Mesenchymal stem cell (in vitro differentiated cells and primary cell): ENCODE data around the gene CYSRT1.

Experiments used
- DNase-seq: peaks from one replicate; pipeline ENCODE4 v3.0.0-alpha.2; 2013
- H2AFZ ChIP-seq: one replicate; pipeline ENCODE4 v1.6.1; 2013; ENCODE audit warnings: low read depth, mild to moderate bottlenecking, control low read depth, inconsistent platforms, low read length, moderate library complexity
- H2AK5ac ChIP-seq: 2 replicates; pipeline ENCODE4 v1.6.1; 2013; ENCODE audit warnings: low read length, moderate library complexity, mild to moderate bottlenecking, inconsistent platforms; ENCODE audit not compliant: severe bottlenecking
- H2BK120ac ChIP-seq: one replicate; pipeline ENCODE4 v1.6.1; 2013; ENCODE audit warnings: low read depth, mild to moderate bottlenecking, inconsistent platforms, low read length, moderate library complexity
- H2BK12ac ChIP-seq, 2 experiments: one replicate each; pipeline ENCODE4 v1.6.1; 2013; ENCODE audit warnings: inconsistent platforms in 2 of 2, low read length in 2 of 2, mild to moderate bottlenecking in 2 of 2, moderate library complexity in 2 of 2, control low read depth in 1 of 2
- H2BK15ac ChIP-seq: one replicate; pipeline ENCODE4 v1.6.1; 2013; ENCODE audit warnings: mild to moderate bottlenecking, low read depth, inconsistent platforms; ENCODE audit not compliant: poor library complexity, severe bottlenecking
- H2BK5ac ChIP-seq: 2 replicates; pipeline ENCODE4 v1.6.1; 2013; ENCODE audit warnings: low read depth, mild to moderate bottlenecking, low read length, control low read depth, inconsistent platforms; ENCODE audit not compliant: poor library complexity, severe bottlenecking
- H3K14ac ChIP-seq, 2 experiments: one replicate each; pipeline ENCODE4 v1.6.1; 2013; ENCODE audit warnings: inconsistent platforms in 2 of 2, low read length in 2 of 2, control low read depth in 1 of 2, mild to moderate bottlenecking in 1 of 2, moderate library complexity in 1 of 2
- H3K18ac ChIP-seq, 2 experiments: one replicate each; pipeline ENCODE4 v1.6.1; 2013; ENCODE audit warnings: inconsistent platforms in 2 of 2, low read length in 2 of 2, control low read depth in 1 of 2, low read depth in 1 of 2, mild to moderate bottlenecking in 1 of 2
- H3K23ac ChIP-seq, 2 experiments: one replicate each; pipeline ENCODE4 v1.6.1; 2013; ENCODE audit warnings: inconsistent platforms in 2 of 2, low read length in 2 of 2, mild to moderate bottlenecking in 2 of 2, moderate library complexity in 2 of 2, control low read depth in 1 of 2
- H3K27ac ChIP-seq: 2 replicates; pipeline ENCODE4 v1.5.1; 2013; ENCODE audit warnings: mild to moderate bottlenecking, moderate library complexity, low read length, control low read depth, inconsistent platforms; ENCODE audit not compliant: poor library complexity, severe bottlenecking
- H3K27me3 ChIP-seq, 2 experiments: 2 replicates each; pipeline versions ENCODE4 v1.6.1 to v1.7.0; 2013; ENCODE audit warnings: low read length in 2 of 2, mild to moderate bottlenecking in 2 of 2, moderate library complexity in 2 of 2, control low read depth in 1 of 2, inconsistent platforms in 1 of 2; ENCODE audit not compliant: control insufficient read depth in 1 of 2, insufficient read depth in 1 of 2
- H3K36me3 ChIP-seq, 2 experiments: 2 replicates each; pipeline versions ENCODE4 v1.6.1 to v1.7.0; 2013; ENCODE audit warnings: low read length in 2 of 2, control low read depth in 1 of 2, inconsistent platforms in 1 of 2, low read depth in 1 of 2, mild to moderate bottlenecking in 1 of 2; ENCODE audit not compliant: insufficient read depth in 2 of 2, control insufficient read depth in 1 of 2
- H3K4ac ChIP-seq, 2 experiments: one replicate each; pipeline ENCODE4 v1.6.1; 2013; ENCODE audit warnings: inconsistent platforms in 2 of 2, low read length in 2 of 2, mild to moderate bottlenecking in 2 of 2, moderate library complexity in 2 of 2, control low read depth in 1 of 2, low read depth in 1 of 2
- H3K4me1 ChIP-seq: 2 replicates; pipeline ENCODE4 v1.6.1; 2013; ENCODE audit warnings: low read depth, low read length, control low read depth; ENCODE audit not compliant: control insufficient read depth, insufficient read depth
- H3K4me2 ChIP-seq: 2 replicates; pipeline ENCODE4 v1.6.1; 2013; ENCODE audit warnings: low read length, mild to moderate bottlenecking, inconsistent platforms; ENCODE audit not compliant: poor library complexity, severe bottlenecking
- H3K4me3 ChIP-seq, 2 experiments: 2 replicates each; pipeline versions ENCODE4 v1.5.1 to v1.7.0; 2013; ENCODE audit warnings: low read length in 2 of 2, mild to moderate bottlenecking in 2 of 2, control low read depth in 1 of 2, low read depth in 1 of 2; ENCODE audit not compliant: insufficient read depth in 1 of 2
- H3K79me1 ChIP-seq: replicated peaks from 2 replicates; pipeline ENCODE4 v1.6.1; 2013; ENCODE audit warnings: mild to moderate bottlenecking, control low read depth, low read length, inconsistent platforms; ENCODE audit not compliant: poor library complexity, severe bottlenecking
- H3K9ac ChIP-seq: 2 replicates; pipeline ENCODE4 v1.7.0; 2013; ENCODE audit warnings: mild to moderate bottlenecking, low read length, moderate library complexity
- H3K9me3 ChIP-seq: 2 replicates; pipeline ENCODE4 v1.7.0; 2013; ENCODE audit warnings: mild to moderate bottlenecking, low read length; ENCODE audit not compliant: control insufficient read depth
- H4K8ac ChIP-seq: one replicate; pipeline ENCODE4 v1.6.1; 2013; ENCODE audit warnings: inconsistent platforms, mild to moderate bottlenecking, low read length, moderate library complexity
- H4K91ac ChIP-seq: one replicate; pipeline ENCODE4 v1.6.1; 2013; ENCODE audit warnings: mild to moderate bottlenecking, low read length, inconsistent platforms
- WGBS: methylation state at CpG from one replicate; pipeline ENCODE4 v1.1.7; 2013; ENCODE audit warnings: mixed read lengths; 5-methylcytosine and 5-hydroxymethylcytosine counted together

Gene CYSRT1

DNA sequence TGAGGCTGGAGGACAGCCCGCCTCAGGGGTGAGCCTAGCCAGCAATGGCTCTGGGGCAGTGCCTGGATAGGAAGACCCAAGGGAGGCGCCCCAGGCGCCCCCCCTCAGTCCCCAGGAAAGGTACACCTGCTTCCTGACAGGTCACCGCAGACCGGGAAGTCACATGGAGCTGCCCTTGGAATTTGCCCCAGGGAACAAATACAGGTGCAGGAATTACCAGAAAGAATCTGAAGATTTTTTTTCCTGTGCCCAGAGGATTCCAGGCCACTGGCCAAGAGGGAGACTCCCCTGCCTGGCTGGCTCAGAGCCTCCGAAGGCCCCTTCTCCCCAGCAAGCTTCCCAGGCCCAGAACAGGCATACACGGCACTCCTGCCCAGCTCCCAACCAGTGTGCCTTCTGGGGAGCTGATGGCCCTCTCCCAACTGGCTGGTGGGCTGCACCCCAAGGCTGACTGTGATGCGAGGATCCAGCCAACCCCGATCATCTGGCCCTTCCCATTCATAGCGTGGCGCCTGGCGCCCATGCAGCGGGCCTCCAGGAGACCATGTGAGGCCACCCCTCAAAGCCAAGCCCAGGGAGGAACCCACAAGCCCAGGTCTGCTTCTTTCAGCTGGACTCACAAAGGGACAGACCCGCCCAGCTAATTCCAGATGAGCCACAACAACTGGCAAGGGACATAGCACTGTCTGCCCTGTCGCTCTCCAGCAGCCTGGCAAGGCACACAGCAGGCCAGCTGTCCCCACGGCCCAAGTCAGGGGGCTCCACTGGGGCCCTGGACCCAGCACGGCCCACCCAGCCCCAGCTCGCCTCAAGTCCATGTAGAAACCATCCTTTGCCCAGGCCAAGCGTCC lies 26.7 kb upstream of the CYSRT1 start:
- Histone ChIP-seq H3K9ac (peak overlapping the region; percentile 57), H3K27me3 (no peaks in the 10 kb centered on the region), H3K79me1 (peaks cover 36% of the 10 kb centered on the region), H3K4me3 (peak overlapping the region in 1 of 2 experiments; percentile 71), H3K4ac (no peak overlapping the region), H3K14ac (no peak overlapping the region), H4K91ac (peak overlapping the region; percentile 63), H3K36me3 (peaks cover 0 to 21% of the 10 kb centered on the region in 2 experiments), H2BK5ac (no peak overlapping the region), H4K8ac (peak overlapping the region; percentile 22), H3K23ac (no peak overlapping the region), H3K4me1 (peaks cover 67% of the 10 kb centered on the region), H2BK12ac (no peak overlapping the region), H3K4me2 (peak overlapping the region; percentile 26), H3K27ac (no peak overlapping the region), H2AFZ (no peak overlapping the region), H3K9me3 (no peaks in the 10 kb centered on the region), H2BK15ac (no peak overlapping the region), H3K18ac (no peak overlapping the region), H2BK120ac (no peak overlapping the region), H2AK5ac (no peak overlapping the region)
- no peak for DNase-seq
- WGBS, result 95% methylated on average over 19 of the region's 19 CpGs

DNA sequence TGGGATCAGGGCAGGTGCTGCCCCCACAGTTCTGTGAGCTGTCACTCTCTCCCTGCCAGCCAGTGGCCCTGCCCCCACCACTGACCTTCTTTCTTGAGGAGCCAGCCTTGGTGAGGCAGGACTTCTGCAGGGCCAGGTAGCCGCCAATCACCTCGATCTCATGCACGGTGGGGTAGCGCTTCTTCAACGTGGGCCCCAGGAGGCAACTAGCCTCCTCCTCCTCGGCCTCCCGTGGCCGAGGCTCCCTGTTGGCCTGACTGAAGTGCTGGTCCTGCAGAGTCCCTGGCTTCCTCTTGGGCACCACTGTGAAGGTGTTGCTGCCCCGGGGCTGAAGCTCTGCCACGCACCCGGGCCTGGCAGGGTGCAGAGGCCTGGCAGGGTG lies 26.1 kb upstream of the CYSRT1 start:
- peak overlapping the region in 1 of 2 experiments; percentile 71 for H3K4me3 ChIP-seq
- H3K27me3 ChIP-seq, result no peaks in the 10 kb centered on the region
- H2BK120ac ChIP-seq, result no peak overlapping the region
- H3K27ac ChIP-seq, result no peak overlapping the region
- H2AFZ ChIP-seq, result no peak overlapping the region
- H3K4me1 ChIP-seq, result peaks cover 60% of the 10 kb centered on the region
- H4K8ac ChIP-seq, result no peak overlapping the region
- peak overlapping the region in 1 of 2 experiments; percentile 57 for H3K23ac ChIP-seq
- no peak overlapping the region for H2BK15ac ChIP-seq
- DNase-seq, result no peak
- no peak overlapping the region for H3K4ac ChIP-seq
- peak overlapping the region; percentile 87 for H3K4me2 ChIP-seq
- 91% methylated on average over 11 of the region's 11 CpGs for WGBS
- H3K18ac ChIP-seq, result no peak overlapping the region
- no peak overlapping the region for H2BK5ac ChIP-seq
- H2BK12ac ChIP-seq, result no peak overlapping the region
- peak overlapping the region; percentile 63 for H4K91ac ChIP-seq
- H3K9ac ChIP-seq, result peak overlapping the region; percentile 57
- H2AK5ac ChIP-seq, result no peak overlapping the region
- H3K36me3 ChIP-seq, result peaks cover 2 to 19% of the 10 kb centered on the region in 2 experiments
- H3K9me3 ChIP-seq, result no peaks in the 10 kb centered on the region
- H3K14ac ChIP-seq, result peak overlapping the region in 1 of 2 experiments; percentile 2
- H3K79me1 ChIP-seq, result peaks cover 31% of the 10 kb centered on the region

- 32% methylated on average over 29 of the region's 51 CpGs for WGBS
- H2BK120ac ChIP-seq, result peak overlapping the region; percentile 8
Observed at GRCh38 chr9:137199411-137200121, 25.4 kb upstream of the CYSRT1 start.

More at GRCh38 chr9:137199411-137200121, 25.4 kb upstream of the CYSRT1 start:
- Histone ChIP-seq H3K27me3 (no peaks in the 10 kb centered on the region), H2BK12ac (no peak overlapping the region), H3K9ac (peak overlapping the region; percentile 57), H4K91ac (no peak overlapping the region), H3K14ac (peak overlapping the region in 1 of 2 experiments; percentile 53), H3K4me2 (peak overlapping the region; percentile 87), H3K4me3 (peak overlapping the region; percentile 71 to 74), H3K23ac (peak overlapping the region in 1 of 2 experiments; percentile 73), H3K4me1 (peaks cover 58% of the 10 kb centered on the region), H3K36me3 (peaks cover 3 to 18% of the 10 kb centered on the region in 2 experiments), H2BK5ac (no peak overlapping the region), H3K4ac (peak overlapping the region in 1 of 2 experiments; percentile 44), H3K79me1 (peaks cover 31% of the 10 kb centered on the region), H3K18ac (no peak overlapping the region), H4K8ac (no peak overlapping the region), H2BK15ac (peak overlapping the region; percentile 17), H2AFZ (no peak overlapping the region), H3K27ac (no peak overlapping the region), H2AK5ac (no peak overlapping the region), H3K9me3 (no peaks in the 10 kb centered on the region)
- no peak for DNase-seq
